CD8-positive, alpha-beta memory T cell (primary cell): ENCODE measurements around the gene IFT25. TPM values are rescaled to one million over a fixed set of nuclear protein-coding genes. Genes with fewer than 3 reads are reported as not detected.
A peak's percentile ranks its signal among the peaks of the same experiment; 100 is the strongest.
"Not testable (repeated sequence)": the region's sequence is repeated elsewhere in the genome, so short reads cannot be mapped to it uniquely, and the experiment has no call there.

ENCODE experiments used
- CTCF ChIA-PET: fragments of 350-600 bp; sonication (Branson Sonifier 250); formaldehyde crosslinking; loops from one replicate; lab custom pipeline; 2021; ENCODE audit warnings: antibody characterized with exemption; lab: Charles Lee
- POLR2A ChIA-PET: fragments of 350-600 bp; sonication (Branson Sonifier 250); formaldehyde crosslinking; loops from one replicate; lab custom pipeline; 2021; ENCODE audit warnings: antibody characterized with exemption; lab: Charles Lee
- DNase-seq, 5 donors: peaks; one replicate each; pipeline versions ENCODE4 v3.0.0 to v3.0.0-alpha.2; 2020 to 2022; ENCODE audit warnings: mixed read lengths in 1 of 5
- H3K27ac ChIP-seq: one replicate; pipeline ENCODE4 v1.7.0; 2013; ENCODE audit warnings: low read depth, mild to moderate bottlenecking, low read length, moderate library complexity
- H3K27me3 ChIP-seq: 2 replicates; pipeline ENCODE4 v1.7.0; 2013; ENCODE audit warnings: low read length, mild to moderate bottlenecking; ENCODE audit not compliant: insufficient read depth, poor library complexity, severe bottlenecking
- H3K36me3 ChIP-seq: 2 replicates; pipeline ENCODE4 v1.7.0; 2013; ENCODE audit warnings: mild to moderate bottlenecking, low read length, moderate library complexity; ENCODE audit not compliant: insufficient read depth
- H3K4me1 ChIP-seq: 2 replicates; pipeline ENCODE4 v1.7.0; 2013; ENCODE audit warnings: mild to moderate bottlenecking, low read length, moderate library complexity; ENCODE audit not compliant: insufficient read depth
- H3K4me3 ChIP-seq: 2 replicates; pipeline ENCODE4 v1.7.0; 2013; ENCODE audit warnings: mild to moderate bottlenecking, low read length
- H3K9me3 ChIP-seq: 2 replicates; pipeline ENCODE4 v1.7.0; 2013; ENCODE audit warnings: mild to moderate bottlenecking, low read length
- H3K27ac Mint-ChIP-seq, 8 donors: one replicate each; pipeline ENCODE4 v1.8.0; 2020 to 2021; ENCODE audit warnings: mixed read lengths in 8 of 8, mild to moderate bottlenecking in 6 of 8, inconsistent platforms in 3 of 8, moderate library complexity in 3 of 8
- H3K27me3 Mint-ChIP-seq, 2 donors: one replicate each; pipeline ENCODE4 v1.8.0; 2020 to 2021; ENCODE audit warnings: mixed read lengths in 2 of 2, mild to moderate bottlenecking in 1 of 2, moderate library complexity in 1 of 2
- H3K36me3 Mint-ChIP-seq, 3 donors: one replicate each; pipeline ENCODE4 v1.8.0; 2020 to 2021; ENCODE audit warnings: mixed read lengths in 3 of 3, inconsistent platforms in 1 of 3, mild to moderate bottlenecking in 1 of 3
- H3K4me1 Mint-ChIP-seq, 3 donors: one replicate each; pipeline ENCODE4 v1.8.0; 2020 to 2021; ENCODE audit warnings: mixed read lengths in 3 of 3, inconsistent platforms in 1 of 3, mild to moderate bottlenecking in 1 of 3
- H3K4me3 Mint-ChIP-seq, 7 donors: one replicate each; pipeline ENCODE4 v1.8.0; 2020 to 2021; ENCODE audit warnings: mixed read lengths in 7 of 7, mild to moderate bottlenecking in 6 of 7, moderate library complexity in 4 of 7, inconsistent platforms in 2 of 7
- H3K9me3 Mint-ChIP-seq, 5 donors: one replicate each; pipeline ENCODE4 v1.8.0; 2020 to 2022; ENCODE audit warnings: mixed read lengths in 5 of 5, mild to moderate bottlenecking in 3 of 5, moderate library complexity in 2 of 5, inconsistent platforms in 1 of 5
- polyA plus RNA-seq: library from polyadenylated mRNA; unstranded; fragments of 300-500 nt; fragmentation: Illumina TruSeq; gene quantifications from one replicate; pipeline ENCODE4 v1.2.3, GENCODE V29; 2021
- total RNA-seq, 2 experiments: library from RNA; stranded (reverse); gene quantifications; one replicate each; pipeline ENCODE4 v1.2.3, GENCODE V29; 2021

The IFT25 gene
- total and polyA plus RNA-seq, 3 experiments from 2014 or later: 57.2 to 59.9 (median 57.8) TPM

DNA sequence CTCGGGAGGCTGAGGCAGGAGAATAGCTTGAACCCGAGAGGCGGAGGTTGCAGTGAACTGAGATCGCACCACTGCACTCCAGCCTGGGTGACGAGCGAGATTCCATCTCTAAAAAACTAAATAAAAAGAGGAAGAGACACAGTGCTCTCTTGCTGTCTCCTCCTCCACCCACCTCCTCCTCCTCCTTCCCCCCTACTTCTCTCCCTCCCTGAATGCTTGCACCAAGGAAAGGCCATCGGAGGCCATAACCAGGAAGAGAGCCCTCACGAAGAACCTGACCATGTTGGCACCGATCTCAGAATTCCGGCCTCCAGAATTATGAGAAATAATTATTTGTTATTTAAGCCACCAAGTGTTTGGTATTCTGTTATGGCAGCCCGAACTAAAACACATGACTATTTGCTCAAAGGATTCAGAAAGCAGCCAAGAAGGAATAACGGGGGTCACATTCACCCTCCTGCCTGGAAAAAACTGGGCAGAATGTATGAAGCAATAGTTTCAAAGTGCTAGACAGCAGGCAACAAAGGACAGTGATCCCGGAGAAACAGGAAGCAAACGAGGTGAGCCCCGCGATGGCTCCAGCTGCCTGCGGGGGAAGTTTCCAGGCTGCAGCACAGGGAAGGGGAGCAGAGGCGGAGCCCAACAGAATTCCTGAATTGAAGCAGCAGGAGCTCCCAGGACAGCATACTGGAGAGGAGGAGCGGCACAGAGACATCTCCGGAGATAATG, 36.7 kb upstream of the IFT25 start:
- no peaks in the 10 kb centered on the region for H3K9me3 Mint-ChIP-seq
- Histone ChIP-seq H3K4me1 (no peaks in the 10 kb centered on the region), H3K36me3 (no peaks in the 10 kb centered on the region), H3K9me3 (no peaks in the 10 kb centered on the region), H3K4me3 (no peak overlapping the region), H3K27ac (no peak overlapping the region), H3K27me3 (no peaks in the 10 kb centered on the region)
- H3K27ac Mint-ChIP-seq: no peak overlapping the region
- no peaks in the 10 kb centered on the region for H3K36me3 Mint-ChIP-seq
- H3K27me3 Mint-ChIP-seq: peaks cover 1 to 10% of the 10 kb centered on the region in 2 donors
- POLR2A ChIA-PET: no interaction called here
- CTCF ChIA-PET: no interaction called here
- H3K4me1 Mint-ChIP-seq: peaks cover 0 to 13% (median 0%) of the 10 kb centered on the region in 3 donors
- no peak overlapping the region for H3K4me3 Mint-ChIP-seq
- no peak for DNase-seq

DNA sequence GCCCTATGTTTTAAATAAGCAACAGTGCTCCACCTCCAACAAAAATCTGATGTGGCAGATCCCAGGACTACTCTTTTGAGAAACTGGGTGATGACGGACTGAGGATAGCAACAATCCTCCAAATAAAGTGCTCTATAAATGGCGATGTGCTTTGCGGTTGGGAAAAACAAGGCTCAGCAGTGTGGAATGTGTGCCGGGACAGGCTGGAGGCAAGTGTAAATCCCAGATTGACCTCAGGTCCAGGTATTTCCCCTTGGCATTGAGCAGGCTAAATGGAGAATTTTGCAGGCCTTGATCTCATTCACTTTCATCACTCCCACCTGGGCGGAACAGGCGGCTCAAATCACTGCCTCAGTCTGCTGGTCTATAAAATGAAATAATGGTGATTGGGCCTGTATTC, 35.7 kb upstream of the IFT25 start:
- POLR2A ChIA-PET: no interaction called here
- no peak overlapping the region for H3K4me3 Mint-ChIP-seq
- no peaks in the 10 kb centered on the region for H3K36me3 Mint-ChIP-seq
- Histone ChIP-seq H3K4me1 (no peaks in the 10 kb centered on the region), H3K36me3 (no peaks in the 10 kb centered on the region), H3K4me3 (no peak overlapping the region), H3K27me3 (no peaks in the 10 kb centered on the region), H3K27ac (no peak overlapping the region), H3K9me3 (no peaks in the 10 kb centered on the region)
- no peak for DNase-seq
- H3K27ac Mint-ChIP-seq: no peak overlapping the region
- CTCF ChIA-PET: no interaction called here
- peaks cover 1 to 10% of the 10 kb centered on the region in 2 donors for H3K27me3 Mint-ChIP-seq
- H3K9me3 Mint-ChIP-seq: no peaks in the 10 kb centered on the region
- H3K4me1 Mint-ChIP-seq: peaks cover 0 to 6% (median 0%) of the 10 kb centered on the region in 3 donors

- H3K27ac Mint-ChIP-seq: peak overlapping the region in 1 of 8 donors; percentile 73
- DNase-seq: no peak
- Histone ChIP-seq H3K36me3 (no peaks in the 10 kb centered on the region), H3K9me3 (no peaks in the 10 kb centered on the region), H3K27ac (no peak overlapping the region), H3K4me3 (no peak overlapping the region), H3K27me3 (no peaks in the 10 kb centered on the region), H3K4me1 (no peaks in the 10 kb centered on the region)
- peaks cover 0 to 2% (median 0%) of the 10 kb centered on the region in 3 donors for H3K36me3 Mint-ChIP-seq
- no peak overlapping the region for H3K4me3 Mint-ChIP-seq
- no peaks in the 10 kb centered on the region for H3K9me3 Mint-ChIP-seq
- peaks cover 2 to 10% of the 10 kb centered on the region in 2 donors for H3K27me3 Mint-ChIP-seq
- H3K4me1 Mint-ChIP-seq: no peaks in the 10 kb centered on the region
- ChIA-PET CTCF (no interaction called here), POLR2A (no interaction called here)
Measured at GRCh38 chr1:53979712-53980450, 34.4 kb upstream of the IFT25 start.

DNA sequence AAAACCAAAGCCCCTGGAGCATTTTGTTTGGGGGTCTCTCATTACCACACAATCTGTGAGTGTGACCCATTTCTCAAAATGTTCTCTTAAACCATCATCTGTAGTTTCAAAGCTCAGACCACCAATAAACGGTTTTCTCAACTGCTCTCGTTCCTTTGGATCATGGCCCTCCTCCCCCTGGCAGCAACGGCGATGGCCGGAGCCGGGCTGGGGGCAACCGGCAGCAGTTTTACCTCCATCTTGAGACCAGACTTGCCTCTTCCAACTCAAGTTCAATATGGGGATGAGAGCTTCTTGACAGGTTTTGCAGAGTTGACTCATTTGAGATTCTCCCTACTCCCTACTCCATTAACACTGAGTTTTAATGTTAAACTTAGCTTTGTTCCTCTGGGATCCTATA, 30.4 kb upstream of the IFT25 start:
- Mint-ChIP-seq H3K27ac (no peak overlapping the region), H3K9me3 (no peaks in the 10 kb centered on the region), H3K36me3 (peaks cover 0 to 9% (median 5%) of the 10 kb centered on the region in 3 donors), H3K4me1 (no peaks in the 10 kb centered on the region), H3K27me3 (peaks cover 2 to 4% of the 10 kb centered on the region in 2 donors), H3K4me3 (no peak overlapping the region)
- ChIA-PET CTCF (no interaction called here), POLR2A (no interaction called here)
- H3K36me3 ChIP-seq: no peaks in the 10 kb centered on the region
- no peaks in the 10 kb centered on the region for H3K27me3 ChIP-seq
- H3K27ac ChIP-seq: no peak overlapping the region
- no peak for DNase-seq
- no peaks in the 10 kb centered on the region for H3K9me3 ChIP-seq
- no peak overlapping the region for H3K4me3 ChIP-seq
- H3K4me1 ChIP-seq: no peaks in the 10 kb centered on the region

DNA sequence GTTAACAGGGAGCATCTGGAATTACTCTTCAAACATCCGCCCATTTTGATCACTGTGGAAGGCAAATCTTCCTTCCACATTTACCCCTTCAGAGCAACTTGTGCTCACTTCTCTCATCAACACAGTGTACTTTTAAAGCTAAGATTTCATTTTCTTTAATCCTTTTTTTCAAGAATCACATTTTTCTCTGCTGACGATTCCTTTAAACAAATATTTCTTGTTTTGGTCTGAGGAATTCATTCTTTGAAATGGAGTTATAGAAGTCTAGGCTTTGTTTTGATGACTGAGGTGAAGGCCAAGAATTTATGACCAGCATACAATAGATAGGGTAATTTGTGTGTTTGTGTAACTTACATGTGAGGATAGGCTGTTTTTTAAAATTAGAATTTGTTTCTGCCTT, 26.2 kb upstream of the IFT25 start:
- no peak overlapping the region for H3K4me3 Mint-ChIP-seq
- Histone ChIP-seq H3K36me3 (peaks cover 14% of the 10 kb centered on the region), H3K4me3 (no peak overlapping the region), H3K27me3 (no peaks in the 10 kb centered on the region), H3K9me3 (no peaks in the 10 kb centered on the region), H3K27ac (no peak overlapping the region), H3K4me1 (no peaks in the 10 kb centered on the region)
- no peak for DNase-seq
- no peaks in the 10 kb centered on the region for H3K4me1 Mint-ChIP-seq
- ChIA-PET POLR2A (no interaction called here), CTCF (interaction anchor here (1.4 kb wide), 1 partner anchor 111 kb away, joined by 3 read pairs; no protein-coding TSS in a partner anchor)
- no peaks in the 10 kb centered on the region for H3K9me3 Mint-ChIP-seq
- H3K27ac Mint-ChIP-seq: no peak overlapping the region
- H3K27me3 Mint-ChIP-seq: peaks cover 0 to 4% of the 10 kb centered on the region in 2 donors
- peaks cover 0 to 36% (median 28%) of the 10 kb centered on the region in 3 donors for H3K36me3 Mint-ChIP-seq

DNA sequence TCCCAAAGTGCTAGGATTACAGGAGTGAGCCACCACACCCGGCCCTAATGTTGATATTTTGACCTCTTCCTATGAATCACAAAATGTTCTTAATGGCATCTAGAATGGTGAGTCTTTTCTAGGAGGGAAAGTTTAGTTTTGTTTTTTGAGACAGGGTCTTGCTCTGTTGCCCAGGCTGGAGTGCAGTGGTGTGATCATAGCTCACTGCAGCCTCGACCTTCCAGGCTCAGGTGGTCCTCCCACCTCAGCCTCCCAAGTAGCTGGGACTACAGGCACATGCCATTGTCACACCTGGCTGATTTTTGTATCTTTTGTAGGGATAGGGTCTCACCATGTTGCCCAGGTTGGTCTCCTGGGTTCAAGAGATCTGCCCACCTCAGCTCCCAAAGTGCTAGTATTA, 23.8 kb upstream of the IFT25 start:
- H3K9me3 ChIP-seq, H3K27ac Mint-ChIP-seq, H3K4me3 ChIP-seq, H3K27ac ChIP-seq, H3K27me3 ChIP-seq, CTCF ChIA-PET, H3K4me1 ChIP-seq, POLR2A ChIA-PET, H3K9me3 Mint-ChIP-seq, H3K4me1 Mint-ChIP-seq, H3K4me3 Mint-ChIP-seq, H3K27me3 Mint-ChIP-seq, DNase-seq: not testable (repeated sequence)
- peaks cover 21% of the 10 kb centered on the region for H3K36me3 ChIP-seq
- H3K36me3 Mint-ChIP-seq: peaks cover 3 to 53% (median 32%) of the 10 kb centered on the region in 3 donors

- Histone ChIP-seq H3K36me3 (peaks cover 26% of the 10 kb centered on the region), H3K4me3 (no peak overlapping the region), H3K9me3 (no peaks in the 10 kb centered on the region), H3K27me3 (no peaks in the 10 kb centered on the region), H3K27ac (no peak overlapping the region), H3K4me1 (no peaks in the 10 kb centered on the region)
- Mint-ChIP-seq H3K36me3 (peaks cover 4 to 63% (median 32%) of the 10 kb centered on the region in 3 donors), H3K9me3 (no peaks in the 10 kb centered on the region), H3K27me3 (peaks cover 0 to 2% of the 10 kb centered on the region in 2 donors), H3K27ac (peak overlapping the region in 1 of 8 donors; percentile 15), H3K4me3 (no peak overlapping the region), H3K4me1 (no peaks in the 10 kb centered on the region)
- POLR2A ChIA-PET: no interaction called here
- CTCF ChIA-PET: no interaction called here
- no peak for DNase-seq
Measured at GRCh38 chr1:53968125-53968513, 22.6 kb upstream of the IFT25 start.

DNA sequence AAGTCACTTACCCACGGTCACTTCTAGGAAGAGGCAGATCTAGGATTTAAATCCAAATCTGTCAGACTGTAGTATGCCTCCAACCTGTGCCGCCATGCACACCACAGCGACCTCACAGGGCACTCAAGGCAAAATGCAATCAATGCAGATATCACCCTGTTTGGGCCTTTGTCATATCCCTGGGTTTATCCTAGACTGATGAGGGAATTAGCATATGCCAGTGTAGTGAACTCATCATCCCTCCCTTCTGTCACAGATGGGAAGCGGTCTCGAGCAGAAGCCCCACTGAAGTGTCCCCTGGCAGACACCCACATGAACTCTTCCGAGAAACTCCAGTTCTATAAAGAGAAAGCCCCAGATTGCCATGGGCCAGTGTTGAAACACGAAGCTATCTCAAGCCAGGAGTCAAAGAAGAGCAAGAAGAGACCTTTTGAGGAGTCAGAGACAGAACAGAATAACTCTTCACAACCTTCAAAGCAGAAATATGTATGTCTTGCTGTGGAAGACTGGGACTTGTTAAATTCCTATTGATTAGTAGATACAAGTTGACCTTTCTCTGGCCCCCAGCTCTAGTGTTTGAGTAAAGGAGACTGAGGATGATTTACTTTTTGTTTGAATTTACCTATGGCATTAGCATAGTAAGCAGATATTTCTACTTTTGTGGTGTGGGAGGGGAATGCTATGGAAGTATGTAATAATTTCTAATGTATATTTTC, 22.1 kb upstream of the IFT25 start:
- Mint-ChIP-seq H3K27ac (peak overlapping the region in 2 of 8 donors; percentile 52 to 63), H3K27me3 (peaks cover 0 to 2% of the 10 kb centered on the region in 2 donors), H3K4me3 (no peak overlapping the region), H3K4me1 (no peaks in the 10 kb centered on the region), H3K9me3 (no peaks in the 10 kb centered on the region), H3K36me3 (peaks cover 4 to 68% (median 30%) of the 10 kb centered on the region in 3 donors)
- POLR2A ChIA-PET: no interaction called here
- no peaks in the 10 kb centered on the region for H3K4me1 ChIP-seq
- H3K27ac ChIP-seq: no peak overlapping the region
- peaks cover 31% of the 10 kb centered on the region for H3K36me3 ChIP-seq
- H3K9me3 ChIP-seq: no peaks in the 10 kb centered on the region
- no peaks in the 10 kb centered on the region for H3K27me3 ChIP-seq
- DNase-seq: no peak
- CTCF ChIA-PET: no interaction called here
- no peak overlapping the region for H3K4me3 ChIP-seq
